Measurements from ENCODE around the gene SLC6A16.
A peak's percentile ranks its signal among the peaks of the same experiment; 100 is the strongest.
"Not testable (repeated sequence)": the region's sequence is repeated elsewhere in the genome, so short reads cannot be mapped to it uniquely, and the experiment has no call there.

SLC6A16 gene

DNA sequence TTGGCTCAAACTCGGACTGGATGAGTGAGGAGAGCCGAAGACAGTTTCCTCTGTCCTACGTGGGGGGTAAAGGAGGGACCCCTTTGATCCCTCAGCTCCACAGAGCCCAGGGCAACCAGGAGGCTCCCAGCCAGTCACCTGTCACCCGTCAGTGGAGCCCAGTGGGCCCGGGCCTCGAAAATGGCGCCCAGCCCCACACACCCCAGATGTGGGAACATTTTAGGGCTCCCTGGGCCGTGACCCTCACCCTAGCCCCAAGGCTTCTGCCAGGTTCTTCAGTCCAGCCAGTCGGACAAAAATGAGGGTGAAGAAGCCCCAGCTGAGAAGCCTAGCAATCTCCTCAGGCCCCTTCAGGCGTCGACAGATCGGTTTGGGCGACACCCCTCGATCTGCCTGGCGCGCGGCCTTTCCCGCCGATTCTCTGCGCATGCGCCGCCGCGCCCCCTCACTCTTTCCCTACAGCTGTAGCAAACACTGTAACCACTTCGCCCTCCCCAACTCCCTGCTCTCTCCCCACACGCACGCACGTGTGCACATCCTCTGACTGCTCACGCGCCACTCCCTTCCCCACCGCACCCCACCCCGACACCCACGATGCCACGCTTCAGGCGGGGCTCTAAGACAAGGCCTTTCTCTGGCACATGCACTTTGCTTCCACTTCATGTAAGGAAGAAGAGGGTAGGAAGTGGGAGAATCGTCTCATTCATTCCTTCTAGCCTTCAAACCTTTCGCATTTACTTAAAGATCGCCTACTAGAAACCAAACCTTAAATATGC lies at the start of gene SLC6A16:
SLC6A16 (minus strand) TSS at position 391 of the 776 bp plus-strand sequence. CDS start 13,844 bp downstream, outside the sequence.
- no peak for DNase-seq

DNA sequence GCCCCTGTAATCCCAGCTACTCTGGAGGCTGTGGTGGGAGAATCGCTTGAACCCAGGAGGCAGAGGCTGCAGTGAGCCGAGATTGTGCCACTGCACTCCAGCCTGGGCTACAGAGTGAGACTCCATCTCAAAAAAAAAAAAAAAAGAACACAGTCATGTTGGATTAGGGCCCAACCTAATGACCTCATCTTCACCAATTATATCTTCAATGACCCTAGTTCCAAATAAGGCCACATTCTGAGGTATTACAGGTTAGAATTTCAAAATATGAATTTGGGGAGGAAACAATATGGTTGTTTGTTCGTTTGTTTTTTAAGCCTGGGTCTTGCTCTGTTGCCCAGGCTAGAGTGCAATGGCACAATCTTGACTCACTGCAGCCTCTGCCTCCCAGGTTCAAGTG lies 48.2 kb upstream of the SLC6A16 start:
- DNase-seq = not testable (repeated sequence)

DNA sequence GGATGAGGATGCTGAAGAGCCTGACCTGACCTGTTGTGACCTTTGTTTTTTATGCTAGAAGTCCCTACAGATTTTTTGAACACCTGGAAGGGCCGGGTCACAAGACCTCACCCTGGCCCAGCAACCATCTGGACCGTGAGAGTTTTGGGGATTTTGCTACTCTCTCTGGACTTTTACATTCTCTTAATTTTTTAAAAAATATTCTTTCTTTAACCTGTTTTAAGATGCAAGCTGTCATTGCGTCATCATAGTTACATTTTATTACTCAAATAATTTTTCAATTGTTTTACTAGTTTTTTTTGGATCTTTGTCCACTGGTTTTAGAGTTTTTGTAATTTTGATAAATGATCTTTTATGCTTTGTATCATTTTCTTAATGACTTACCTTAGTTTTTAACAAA lies 46.2 kb upstream of the SLC6A16 start:
- no peak for DNase-seq

DNA sequence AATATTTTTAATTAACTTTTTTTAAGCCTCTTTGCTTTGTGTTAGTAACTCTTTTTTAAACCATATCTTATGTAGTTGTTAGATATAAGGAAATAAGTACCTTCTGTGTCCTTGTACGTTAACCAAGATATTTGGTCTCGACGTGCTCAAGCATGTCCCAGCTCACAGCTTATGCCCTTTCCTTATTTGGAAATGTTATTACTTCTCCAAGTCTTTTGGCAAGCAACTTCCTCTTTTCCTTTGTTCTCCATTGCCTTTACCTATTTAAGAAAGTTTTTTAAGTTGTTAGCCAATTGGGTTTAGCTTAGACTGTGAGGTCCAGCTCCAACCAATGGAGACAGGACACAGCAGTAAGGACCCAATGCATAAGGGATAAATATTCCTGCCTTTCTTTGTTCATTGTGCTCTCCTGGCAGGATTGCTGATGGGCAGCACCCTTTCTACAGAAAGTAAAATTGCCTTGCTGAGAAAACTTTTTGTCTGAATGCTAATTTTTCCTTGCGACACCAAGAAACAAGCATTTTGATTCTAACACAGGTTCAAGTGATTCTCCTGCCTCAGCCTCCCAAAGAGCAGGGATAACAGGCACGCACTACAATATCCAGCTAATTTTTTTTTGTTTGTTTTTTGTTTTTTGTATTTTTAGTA lies 43.8 kb upstream of the SLC6A16 start:
- no peak for DNase-seq

DNA sequence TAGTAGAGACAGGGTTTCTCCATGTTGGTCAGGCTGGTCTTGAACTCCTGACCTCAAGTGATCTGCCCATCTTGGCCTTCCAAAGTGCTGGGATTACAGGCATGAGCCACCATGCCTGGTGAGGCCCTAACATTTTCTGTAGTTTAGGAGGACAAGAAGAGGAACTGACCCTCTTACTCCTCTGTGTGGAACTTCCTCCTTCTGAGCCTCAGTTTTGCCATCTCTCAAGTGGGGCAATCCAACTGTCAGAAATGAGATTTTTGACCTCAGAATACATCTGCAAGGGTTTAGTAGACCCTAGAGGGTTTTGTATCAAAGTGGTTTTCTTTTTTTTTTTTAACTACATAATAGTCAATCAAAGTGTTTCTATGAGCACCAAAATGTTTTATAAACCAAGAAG lies 41.1 kb upstream of the SLC6A16 start:
- DNase-seq = no peak

DNA sequence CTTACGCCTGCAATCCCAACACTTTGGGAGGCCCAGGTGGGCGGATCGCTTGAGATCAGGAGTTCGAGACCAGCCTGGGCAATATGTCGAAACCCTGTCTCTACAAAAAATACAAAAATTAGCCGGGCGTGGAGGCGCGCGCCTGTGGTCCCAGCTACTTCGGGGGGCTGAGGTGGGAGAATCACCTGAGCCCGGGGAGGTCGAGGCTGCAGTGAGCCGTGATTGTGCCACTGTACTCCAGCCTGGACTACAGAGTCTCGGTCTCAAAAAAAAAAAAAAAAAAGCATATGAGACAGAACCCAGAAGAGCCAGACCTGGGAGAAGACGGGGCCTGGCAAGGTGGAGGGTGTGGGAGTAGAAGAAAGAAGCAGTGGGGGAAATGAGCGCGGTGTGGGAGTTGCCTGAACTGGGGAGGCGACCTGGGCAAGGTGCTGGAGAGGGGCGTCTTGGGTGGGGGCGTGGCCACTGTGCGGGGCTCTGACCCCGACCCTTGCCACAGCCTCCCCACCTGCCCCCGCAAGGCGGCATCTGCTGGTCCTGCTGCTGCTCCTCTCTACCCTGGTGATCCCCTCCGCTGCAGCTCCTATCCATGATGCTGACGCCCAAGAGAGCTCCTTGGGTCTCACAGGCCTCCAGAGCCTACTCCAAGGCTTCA lies 39.2 kb upstream of the SLC6A16 start:
- DNase-seq = no peak

DNA sequence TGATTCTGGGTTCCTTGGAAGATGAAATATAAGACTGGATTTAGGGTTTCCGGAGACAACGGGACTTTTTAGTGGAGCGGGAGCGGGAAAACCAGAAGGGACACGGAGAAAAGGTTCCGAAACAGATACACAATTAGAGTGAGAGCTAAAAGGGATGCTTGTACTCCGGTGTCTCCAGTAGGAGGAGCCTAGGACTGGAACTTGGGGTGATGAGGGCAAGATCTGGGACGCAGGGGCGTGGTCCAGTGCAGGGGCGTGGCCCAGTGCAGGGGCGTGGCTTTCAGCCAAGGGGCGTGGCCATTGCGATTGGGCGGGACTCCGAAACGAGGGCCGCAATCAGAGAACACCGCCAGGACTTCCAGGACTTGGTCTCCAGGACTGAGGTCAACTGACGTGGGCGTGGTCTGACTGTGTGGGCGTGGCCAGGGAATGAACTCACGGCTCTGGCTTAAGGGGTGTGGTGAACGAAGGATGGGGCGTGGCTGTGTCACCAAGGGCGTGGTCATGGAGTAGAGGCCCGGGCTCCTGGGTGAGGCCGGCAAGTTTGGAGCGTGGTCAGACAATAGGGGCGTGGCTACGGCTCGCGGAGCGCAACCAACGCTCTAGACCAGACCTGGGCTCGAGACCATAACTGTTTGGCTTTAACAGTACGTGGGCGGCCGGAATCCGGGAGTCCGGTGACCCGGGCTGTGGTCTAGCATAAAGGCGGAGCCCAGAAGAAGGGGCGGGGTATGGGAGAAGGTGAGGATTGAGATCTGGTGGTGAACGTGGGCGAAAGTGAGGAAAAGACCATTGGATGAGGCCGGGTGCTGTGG lies 38.5 kb upstream of the SLC6A16 start, which contains the start of gene DKKL1:
DKKL1 (plus strand) TSS at position 610 of the 815 bp plus-strand sequence; CDS start at position 732, 122 bp downstream.
- peak; percentile 98 for DNase-seq

DNA sequence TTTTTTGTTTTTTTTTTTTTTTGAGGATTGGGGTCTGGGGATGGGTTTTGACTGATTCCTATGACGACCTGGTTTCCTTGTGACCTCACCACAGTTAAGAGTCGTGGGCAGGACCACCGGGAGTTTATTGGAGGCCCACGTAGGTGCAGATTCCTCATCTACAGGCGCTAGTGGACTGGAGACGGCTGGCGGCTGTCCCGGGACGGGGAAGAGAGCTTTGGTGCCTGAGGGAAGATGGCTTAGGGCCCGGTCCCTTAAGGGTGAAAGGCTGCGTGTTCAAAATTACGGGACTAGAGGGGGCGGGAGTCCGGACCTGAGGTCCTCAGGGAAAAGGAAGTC lies 37.9 kb upstream of the SLC6A16 start:
- peak; percentile 82 for DNase-seq

DNA sequence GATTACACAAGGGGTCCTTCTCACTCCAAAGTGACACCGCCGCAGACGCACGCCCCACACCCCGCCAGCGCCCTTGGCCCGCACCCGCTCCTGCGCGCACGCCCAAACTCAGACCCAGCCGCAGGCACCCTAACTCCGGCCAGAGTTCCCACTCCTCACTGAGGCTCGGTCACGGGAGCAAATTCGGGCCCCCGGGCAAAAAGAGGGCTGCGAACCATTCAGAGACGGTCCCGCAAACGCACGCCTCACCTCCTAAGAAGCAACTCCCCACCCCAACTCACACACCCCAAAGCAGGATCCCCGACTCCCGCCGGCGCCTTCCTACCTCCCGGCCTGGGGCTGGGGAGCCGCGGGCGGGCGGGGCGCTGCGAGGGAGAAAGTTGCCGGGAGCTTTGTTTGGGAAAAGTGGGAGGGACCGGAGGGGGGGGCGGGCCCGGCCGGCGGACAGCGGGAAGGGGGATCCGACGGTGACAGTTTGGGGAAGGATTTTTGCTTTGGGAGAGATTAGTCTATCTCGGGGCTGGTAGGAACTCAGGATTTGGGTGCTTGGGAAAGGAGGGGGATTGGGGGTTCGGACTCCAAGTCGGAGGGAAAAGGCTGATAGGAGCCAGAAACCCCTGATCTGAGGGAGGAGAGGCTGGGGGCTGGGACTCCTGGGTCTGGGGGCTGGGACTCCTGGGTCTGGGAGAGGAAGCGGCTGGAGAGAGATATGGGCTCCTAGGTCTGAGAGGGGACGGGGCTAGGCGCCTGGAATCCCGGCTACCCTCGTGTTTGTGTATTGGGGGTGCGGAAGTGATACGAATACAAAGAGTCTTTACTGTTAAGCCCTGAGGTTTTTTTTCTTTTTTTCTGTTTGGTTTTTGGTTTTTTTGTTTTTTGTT lies 37.3 kb upstream of the SLC6A16 start, which contains the start of gene TEAD2:
TEAD2 (minus strand) TSS at position 369 of the 881 bp plus-strand sequence. CDS start 2,341 bp downstream, outside the sequence.
- peak; percentile 93 for DNase-seq

DNA sequence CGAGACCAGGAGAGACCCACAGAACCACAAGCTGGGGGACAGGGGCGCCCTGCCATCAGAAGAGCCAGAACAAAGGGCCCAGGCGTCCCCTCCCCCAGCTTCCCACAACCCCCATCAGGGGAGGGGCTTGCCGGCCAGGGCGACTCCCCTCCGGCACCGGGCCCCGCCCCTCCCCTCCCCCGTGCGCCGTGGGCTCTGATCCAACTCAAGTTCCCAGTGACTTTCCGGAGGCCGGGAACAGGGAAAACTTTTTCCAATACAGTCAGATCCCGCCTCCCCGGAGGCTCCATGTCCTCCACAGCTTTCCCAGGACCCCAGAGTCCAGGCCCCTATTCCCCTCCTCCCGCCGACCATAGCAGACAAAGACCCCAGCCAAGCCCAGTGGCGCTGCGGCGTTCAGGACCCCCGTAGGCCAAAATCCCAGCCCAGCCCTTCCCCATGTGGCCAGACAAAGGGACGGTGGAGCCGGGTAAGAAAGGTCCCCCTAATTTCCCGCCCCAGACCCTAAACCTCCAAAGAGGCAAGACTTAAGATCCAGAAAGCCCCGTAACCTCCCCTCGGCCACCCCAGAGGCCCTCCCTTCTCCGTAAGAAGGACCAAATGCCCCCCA lies 36.6 kb upstream of the SLC6A16 start:
- DNase-seq = peak; percentile 92

DNA sequence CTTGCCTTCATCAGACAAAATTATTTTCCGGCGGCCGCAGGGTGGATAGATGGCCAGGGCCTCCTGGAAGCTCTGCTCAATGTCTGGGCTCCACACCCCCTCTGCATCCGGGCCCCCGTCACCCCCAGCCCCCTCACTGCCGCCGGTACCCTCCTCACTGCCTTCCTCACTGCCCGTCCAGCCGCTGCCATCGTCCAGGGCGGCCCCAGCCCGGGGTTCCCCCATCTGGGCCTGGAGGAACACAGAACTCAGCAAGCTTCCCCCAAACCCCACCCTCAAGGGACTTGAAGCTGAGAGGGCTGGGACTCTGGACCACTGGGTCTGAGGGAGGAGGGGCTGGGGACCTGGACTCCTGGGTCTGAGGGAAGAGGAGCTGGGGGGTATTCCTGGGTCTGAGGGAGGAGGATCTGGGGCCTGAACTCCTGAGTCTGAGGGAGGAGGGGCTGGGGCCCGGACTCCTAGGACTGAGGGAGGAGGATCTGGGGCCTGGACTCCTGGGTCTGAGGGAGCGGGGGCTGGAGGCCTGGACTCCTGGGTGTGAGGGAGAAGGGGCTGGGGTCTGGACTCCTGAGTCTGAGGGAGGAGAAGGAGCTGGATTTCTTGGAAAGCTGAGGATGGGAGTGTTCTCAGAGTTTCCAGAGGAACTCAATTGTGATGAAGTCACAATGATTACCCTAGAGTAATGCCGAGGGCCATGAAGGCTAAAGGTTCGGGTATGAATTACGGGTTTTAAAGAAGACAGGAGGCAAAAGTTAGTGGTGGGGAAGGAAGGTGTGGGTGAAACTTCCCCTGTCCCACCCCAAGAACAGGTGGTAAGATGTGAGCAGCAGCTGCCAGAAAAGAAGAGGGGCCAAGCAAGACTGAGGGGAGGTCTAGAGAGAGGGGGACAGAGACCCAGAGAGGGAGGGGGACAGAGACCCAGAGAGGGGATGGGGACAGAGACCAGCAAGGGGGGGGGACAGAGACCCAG lies 35.1 kb upstream of the SLC6A16 start:
- DNase-seq = peak; percentile 32

DNA sequence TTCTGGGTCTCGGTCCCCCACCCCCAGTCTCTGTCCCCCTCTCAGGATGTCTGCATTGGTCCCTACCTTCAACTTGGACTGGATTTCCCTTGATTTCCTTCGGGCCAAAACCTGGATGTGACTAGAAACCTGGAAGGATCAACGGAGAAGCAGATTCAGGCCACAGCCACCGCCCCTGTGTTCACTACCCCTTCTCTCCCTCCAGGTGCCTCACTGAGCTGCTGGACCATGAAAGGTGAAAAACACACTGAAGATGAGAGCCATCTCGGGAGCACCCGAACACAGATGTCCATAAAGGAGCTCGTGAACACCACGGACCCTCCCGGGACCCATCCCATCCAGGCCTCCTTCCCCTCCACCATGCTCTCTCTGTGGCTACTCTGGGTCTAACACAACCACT lies 32.2 kb upstream of the SLC6A16 start:
- no peak for DNase-seq

DNA sequence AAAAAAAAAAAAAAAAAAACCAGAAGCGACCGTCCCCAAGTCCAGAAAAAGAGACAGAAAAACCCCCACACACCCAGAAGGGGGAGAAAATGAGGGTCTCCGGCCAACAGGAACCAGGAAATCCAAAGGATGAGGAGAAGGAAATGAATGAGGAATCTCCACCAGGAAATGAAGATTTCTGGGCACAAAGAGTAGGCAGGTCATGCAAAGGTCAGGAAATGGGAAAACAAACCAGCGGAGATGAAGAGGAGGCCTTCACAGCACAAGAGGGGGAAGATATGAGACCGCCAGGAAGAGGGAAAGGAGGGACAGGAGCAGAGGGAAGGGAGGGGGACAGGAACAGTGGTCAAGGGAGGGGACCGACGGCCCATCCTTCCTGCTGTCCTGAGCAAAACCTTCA lies 31.4 kb upstream of the SLC6A16 start:
- DNase-seq = no peak

DNA sequence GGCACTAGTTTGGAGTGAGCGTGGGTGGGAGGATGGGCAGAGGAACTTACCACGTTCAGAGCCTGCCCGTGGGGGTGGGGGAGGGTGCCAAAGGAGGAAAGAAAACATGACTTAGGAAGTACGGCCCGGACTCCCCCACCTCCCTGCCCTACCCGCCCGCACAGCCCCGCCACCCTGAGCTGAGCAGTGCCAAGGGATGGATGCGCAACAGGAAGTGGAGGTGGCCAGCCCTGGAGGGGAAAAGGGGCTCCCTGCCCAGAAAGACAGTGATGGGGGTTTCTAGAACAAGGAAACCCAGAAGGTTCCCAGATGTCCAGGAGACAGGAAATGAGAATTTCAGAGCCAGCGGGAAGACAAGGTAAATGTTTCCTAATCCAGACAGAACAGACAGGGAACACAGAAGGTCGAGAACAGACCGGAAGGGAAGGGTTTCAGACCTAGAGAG lies 30.9 kb upstream of the SLC6A16 start:
- DNase-seq = peak; percentile 69

DNA sequence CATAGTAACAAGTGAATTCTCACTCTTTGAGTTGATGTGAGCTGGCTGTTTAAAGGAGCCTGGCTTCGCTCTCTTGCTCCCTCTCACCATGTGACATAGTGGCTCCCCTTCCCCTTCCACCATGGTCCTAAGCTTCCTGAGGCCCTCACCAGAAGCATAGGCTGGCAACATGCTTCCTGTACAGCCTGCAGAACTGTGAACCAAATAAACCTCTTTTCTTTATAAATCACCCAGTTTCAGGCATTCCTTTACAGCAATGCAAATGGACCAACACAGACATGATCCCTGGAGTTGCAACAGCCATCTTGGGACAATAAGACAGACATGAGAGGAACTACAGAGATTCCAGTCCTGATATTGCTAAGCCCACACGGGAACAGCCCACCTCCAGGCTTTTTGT lies 24.6 kb upstream of the SLC6A16 start:
- no peak for DNase-seq

DNA sequence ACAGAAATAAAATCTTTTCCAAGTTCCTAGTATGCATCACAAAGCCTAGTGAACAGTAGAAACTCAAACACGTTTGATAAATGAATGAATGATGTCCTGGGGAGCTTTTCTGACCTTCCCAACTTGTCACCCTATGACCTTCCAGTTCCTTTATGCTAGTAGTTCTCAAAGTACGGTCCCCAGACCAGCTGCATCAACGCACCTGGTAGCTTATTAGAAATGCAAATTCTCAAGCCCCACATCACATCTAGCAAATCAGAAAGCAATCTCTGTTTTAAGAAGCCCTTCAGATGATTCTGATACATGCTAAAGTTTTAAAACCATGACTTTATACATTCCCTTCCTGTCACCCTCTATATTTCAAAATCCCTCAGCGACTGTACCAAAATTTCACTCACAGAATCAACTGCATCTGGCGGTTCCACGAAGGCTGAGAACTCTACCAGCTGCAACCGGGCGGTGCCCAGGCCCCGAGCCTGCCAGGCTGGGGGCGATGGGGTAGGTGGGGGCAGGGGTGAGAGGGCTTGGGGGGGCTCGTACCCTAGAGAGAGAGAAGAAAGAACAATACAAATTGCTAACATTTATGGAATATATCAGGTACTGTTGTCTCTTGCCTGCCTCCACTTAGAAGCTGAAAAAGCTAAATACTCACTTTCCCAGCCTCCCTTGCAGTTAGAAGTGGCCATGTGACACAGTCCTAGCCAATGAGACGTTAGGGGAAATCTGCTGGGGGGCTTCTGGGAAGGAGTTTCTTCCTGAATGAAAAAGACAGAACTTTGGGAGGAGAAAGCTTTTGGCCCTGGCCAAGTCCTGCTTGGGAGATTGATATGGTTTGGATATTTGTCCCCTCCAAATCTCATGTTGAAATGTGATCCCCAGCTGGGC lies 23.6 kb upstream of the SLC6A16 start:
- no peak for DNase-seq

DNA sequence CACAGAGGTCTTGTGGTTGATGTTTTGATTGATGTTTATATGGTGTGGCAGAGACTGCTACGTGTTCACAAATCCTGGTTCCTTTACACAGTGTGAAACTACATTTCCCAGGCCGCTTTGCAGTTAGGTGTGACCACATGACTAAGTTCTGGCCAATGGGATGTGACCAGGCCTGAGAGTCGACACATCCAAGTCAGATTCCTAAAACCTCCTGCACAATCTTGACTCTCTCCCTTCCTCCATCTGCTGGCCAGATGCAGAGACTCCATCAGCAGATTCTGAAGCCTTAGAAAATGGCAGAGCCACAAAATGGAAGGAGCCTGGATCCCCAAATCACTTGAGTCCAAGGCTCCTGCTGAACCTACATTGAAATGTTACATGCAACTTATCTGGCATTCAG lies 22.8 kb upstream of the SLC6A16 start:
- DNase-seq = no peak

DNA sequence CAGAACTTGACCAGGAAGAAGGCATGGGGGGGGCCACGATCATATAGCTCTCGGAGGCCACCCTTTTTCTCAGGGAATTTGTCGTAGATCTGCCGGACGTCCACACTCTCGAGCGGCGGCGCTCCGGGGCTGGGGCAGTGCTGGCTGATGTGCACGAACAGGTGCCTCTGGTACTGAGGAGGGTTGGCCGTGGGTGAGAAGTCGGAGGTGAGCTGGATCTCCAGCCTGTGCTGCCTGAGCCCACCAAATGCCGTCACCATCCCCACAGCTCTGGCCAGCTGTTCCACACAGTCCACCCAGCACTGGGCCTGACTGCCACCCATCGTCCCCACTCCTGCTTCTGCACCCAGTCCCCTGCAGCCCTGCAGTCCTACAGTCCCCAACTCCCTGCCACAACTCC lies 22.2 kb upstream of the SLC6A16 start:
- no peak for DNase-seq
